Stimulated activated CD8-positive, alpha-beta memory T cell treated with anti-CD3 and anti-CD28 coated beads, Interleukin-2, amount 100 ng/mL, for 1 hour (primary cell): Measurements from ENCODE around the gene DDAH1.

ENCODE experiments used
- DNase-seq, 2 donors: peaks; one replicate each; pipeline ENCODE4 v3.0.0-alpha.2; 2020; ENCODE audit warnings: low read depth in 2 of 2

The DDAH1 gene

GRCh38 chr1:85274969-85275453 lies 189.9 kb downstream of the DDAH1 start:
- no peak for DNase-seq

GRCh38 chr1:85273397-85273796 lies 191.6 kb downstream of the DDAH1 start:
- DNase-seq: no peak

DNA sequence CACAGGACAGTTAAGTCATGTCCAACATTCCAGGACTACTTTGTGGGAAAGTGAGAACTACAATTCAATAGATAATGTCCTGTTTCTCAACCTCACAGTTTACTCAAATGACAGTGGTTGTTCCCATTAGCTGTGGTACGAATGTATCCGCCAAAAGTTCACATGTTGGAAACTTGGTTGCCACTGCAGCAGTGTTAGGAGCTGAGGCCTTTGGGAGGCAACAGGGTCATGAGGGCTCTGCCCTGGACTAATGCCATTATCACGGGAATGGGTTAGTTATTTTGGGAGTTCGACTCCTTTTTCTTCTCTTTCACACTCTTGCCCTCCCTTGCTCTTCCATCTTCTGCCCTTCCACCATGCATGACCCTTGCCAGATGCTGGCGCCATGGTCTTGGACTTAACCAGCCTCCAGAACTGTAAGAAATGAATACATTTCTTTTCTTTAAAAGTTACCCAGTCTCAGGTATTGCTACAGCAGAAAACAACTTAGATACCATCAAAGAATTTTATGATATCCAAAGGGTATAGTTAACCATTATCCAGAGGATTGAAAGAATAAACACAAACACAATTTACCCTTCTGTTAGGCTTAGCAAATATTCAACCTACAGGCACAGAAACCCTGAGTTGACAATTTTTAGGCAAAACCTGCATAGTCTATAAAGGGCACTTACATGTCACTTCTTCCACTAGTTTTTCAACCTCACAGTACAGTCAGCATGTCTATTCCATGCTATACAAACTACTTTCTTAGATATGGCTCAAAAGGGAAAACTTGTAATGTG lies 196.0 kb downstream of the DDAH1 start:
- no peak for DNase-seq
